PC-3 (cell line): ENCODE measurements around the gene TCERG1L. TPM values are rescaled to one million over a fixed set of nuclear protein-coding genes. Genes with fewer than 3 reads are reported as not detected.

Experiments
- ATAC-seq: fragments of 200-7000 bp; cut with Tn5 transposase; 2 replicates; pipeline ENCODE4 v1.9.1; 2020; ENCODE audit warnings: mild to moderate bottlenecking, moderate library complexity
- BruUV-seq: library from RNA; stranded (reverse); fragments of 400-500 nt; replicated peaks from 2 replicates; lab custom pipeline; 2021; lab: Mats Ljungman, UMichigan
- CTCF ChIA-PET: fragments of 300-600 bp; sonication (Branson Sonifier 250); formaldehyde crosslinking; loops from one replicate; lab custom pipeline; 2022; ENCODE audit warnings: antibody characterized with exemption; lab: Charles Lee
- POLR2A ChIA-PET: fragments of 300-600 bp; sonication (Branson Sonifier 250); formaldehyde crosslinking; loops from one replicate; lab custom pipeline; 2022; ENCODE audit warnings: antibody characterized with exemption; ENCODE audit not compliant: unreplicated experiment; lab: Charles Lee
- DNase-seq: peaks from one replicate; pipeline ENCODE4 v3.0.0-alpha.2; 2015
- H2AFZ ChIP-seq: fragments of 300-600 bp; sonication (generic); 2 replicates; pipeline ENCODE4 v1.6.0; 2016; ENCODE audit warnings: antibody characterized with exemption, low read length
- H3F3A ChIP-seq: fragments of 300-600 bp; sonication (generic); one replicate; pipeline ENCODE4 v1.6.0; 2017; ENCODE audit warnings: antibody characterized with exemption, low read length, control low read depth, mild to moderate bottlenecking; ENCODE audit not compliant: unreplicated experiment
- H3K27ac ChIP-seq: fragments of 300-600 bp; sonication (generic); 2 replicates; pipeline ENCODE4 v1.5.1; 2016; ENCODE audit warnings: mild to moderate bottlenecking, low read length
- H3K27me3 ChIP-seq: fragments of 300-600 bp; sonication (generic); 2 replicates; pipeline ENCODE4 v1.6.1; 2016; ENCODE audit warnings: low read length, mixed read lengths
- H3K36me3 ChIP-seq: fragments of 300-600 bp; sonication (generic); 2 replicates; pipeline ENCODE4 v1.6.1; 2016; ENCODE audit warnings: low read depth, mixed run types, low read length, mixed read lengths
- H3K4me1 ChIP-seq: fragments of 300-600 bp; sonication (generic); 2 replicates; pipeline ENCODE4 v1.5.1; 2016; ENCODE audit warnings: low read length; ENCODE audit not compliant: insufficient read depth
- H3K4me2 ChIP-seq: fragments of 300-600 bp; sonication (generic); 2 replicates; pipeline ENCODE4 v1.6.0; 2016; ENCODE audit warnings: low read length
- H3K4me3 ChIP-seq: fragments of 300-600 bp; sonication (generic); 2 replicates; pipeline ENCODE4 v1.5.1; 2016; ENCODE audit warnings: mild to moderate bottlenecking, low read length, mixed read lengths
- H3K79me2 ChIP-seq: fragments of 300-600 bp; sonication (generic); 2 replicates; pipeline ENCODE4 v1.6.1; 2017; ENCODE audit warnings: low read length, mixed read lengths
- H3K9ac ChIP-seq: fragments of 300-600 bp; sonication (generic); 2 replicates; pipeline ENCODE4 v1.6.0; 2016; ENCODE audit warnings: mild to moderate bottlenecking, low read length
- H3K9me2 ChIP-seq: fragments of 300-600 bp; sonication (generic); replicated peaks from 2 replicates; pipeline ENCODE4 v1.6.1; 2016; ENCODE audit warnings: mixed run types, low read length, mixed read lengths
- H3K9me3 ChIP-seq: fragments of 300-600 bp; sonication (generic); 2 replicates; pipeline ENCODE4 v1.6.1; 2016; ENCODE audit warnings: low read length, mixed read lengths
- H4K20me1 ChIP-seq: fragments of 300-600 bp; sonication (generic); 2 replicates; pipeline ENCODE4 v1.6.1; 2016; ENCODE audit warnings: low read length, mixed read lengths
- EZH2 ChIP-seq: fragments of 300-600 bp; sonication (generic); IDR thresholded peaks from one replicate; pipeline ENCODE4 v1.6.1; 2017; ENCODE audit warnings: antibody characterized with exemption, mild to moderate bottlenecking, low read length; ENCODE audit not compliant: unreplicated experiment
- EZH2phosphoT487 ChIP-seq: fragments of 300-600 bp; sonication (generic); IDR thresholded peaks from 2 replicates; pipeline ENCODE4 v1.6.1; 2018; ENCODE audit warnings: mild to moderate bottlenecking, antibody characterized with exemption, low read length, borderline replicate concordance
- intact Hi-C: fragments of 100-400 bp; cut with micrococcal nuclease; formaldehyde crosslinking; loops from 2 replicates; pipeline ENCODE4 v1.9.0; 2023
- total RNA-seq: library from RNA; depleted of rRNA; stranded (reverse); fragments of >200 nt; gene quantifications from 2 replicates; pipeline ENCODE4 v1.2.3, GENCODE V29; 2014
- TF ChIP-seq, protein P1 (sequence below): fragments of 300-600 bp; sonication (generic); conservative IDR thresholded peaks from 2 replicates; pipeline ENCODE4 v1.5.1; 2017; ENCODE audit warnings: antibody characterized with exemption, low read depth, mild to moderate bottlenecking, low read length

TCERG1L gene
- total RNA-seq, 1 experiment from 2014 or later: not detected

GRCh38 chr10:131084791-131085090, 226.8 kb downstream of the TCERG1L start:
- H3F3A ChIP-seq: no peaks in the 10 kb centered on the region
- CTCF ChIA-PET: no interaction called here
- DNase-seq (no peak), ATAC-seq (no peak)
- no peaks in the 10 kb centered on the region for H3K4me1 ChIP-seq
- POLR2A ChIA-PET: no interaction called here
- no peak overlapping the region for H3K27ac ChIP-seq
- BruUV-seq: no TSS peak
- H3K9me2 ChIP-seq: no peaks in the 10 kb centered on the region
- no peak overlapping the region for H3K9ac ChIP-seq
- intact Hi-C loops: no loop called here
- H3K36me3 ChIP-seq: no peaks in the 10 kb centered on the region
- no peak overlapping the region for H2AFZ ChIP-seq
- H3K79me2 ChIP-seq: no peaks in the 10 kb centered on the region
- no peak for TF ChIP-seq EZH2phosphoT487
- TF ChIP-seq EZH2: no peak
- TF ChIP-seq, protein P1, sequence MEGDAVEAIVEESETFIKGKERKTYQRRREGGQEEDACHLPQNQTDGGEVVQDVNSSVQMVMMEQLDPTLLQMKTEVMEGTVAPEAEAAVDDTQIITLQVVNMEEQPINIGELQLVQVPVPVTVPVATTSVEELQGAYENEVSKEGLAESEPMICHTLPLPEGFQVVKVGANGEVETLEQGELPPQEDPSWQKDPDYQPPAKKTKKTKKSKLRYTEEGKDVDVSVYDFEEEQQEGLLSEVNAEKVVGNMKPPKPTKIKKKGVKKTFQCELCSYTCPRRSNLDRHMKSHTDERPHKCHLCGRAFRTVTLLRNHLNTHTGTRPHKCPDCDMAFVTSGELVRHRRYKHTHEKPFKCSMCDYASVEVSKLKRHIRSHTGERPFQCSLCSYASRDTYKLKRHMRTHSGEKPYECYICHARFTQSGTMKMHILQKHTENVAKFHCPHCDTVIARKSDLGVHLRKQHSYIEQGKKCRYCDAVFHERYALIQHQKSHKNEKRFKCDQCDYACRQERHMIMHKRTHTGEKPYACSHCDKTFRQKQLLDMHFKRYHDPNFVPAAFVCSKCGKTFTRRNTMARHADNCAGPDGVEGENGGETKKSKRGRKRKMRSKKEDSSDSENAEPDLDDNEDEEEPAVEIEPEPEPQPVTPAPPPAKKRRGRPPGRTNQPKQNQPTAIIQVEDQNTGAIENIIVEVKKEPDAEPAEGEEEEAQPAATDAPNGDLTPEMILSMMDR: no peak
- no peak overlapping the region for H3K4me2 ChIP-seq
- no peaks in the 10 kb centered on the region for H4K20me1 ChIP-seq
- H3K4me3 ChIP-seq: no peak overlapping the region
- H3K9me3 ChIP-seq: no peaks in the 10 kb centered on the region
- no peaks in the 10 kb centered on the region for H3K27me3 ChIP-seq

- Histone ChIP-seq H3K36me3 (no peaks in the 10 kb centered on the region), H3K9me2 (no peaks in the 10 kb centered on the region), H3K79me2 (no peaks in the 10 kb centered on the region), H3K4me1 (no peaks in the 10 kb centered on the region), H3K4me2 (no peak overlapping the region), H2AFZ (no peak overlapping the region), H3K9me3 (no peaks in the 10 kb centered on the region), H3K27me3 (no peaks in the 10 kb centered on the region), H3K27ac (no peak overlapping the region), H3K9ac (no peak overlapping the region), H4K20me1 (no peaks in the 10 kb centered on the region), H3F3A (no peaks in the 10 kb centered on the region), H3K4me3 (no peak overlapping the region)
- CTCF ChIA-PET: no interaction called here
- TF ChIP-seq EZH2phosphoT487 (no peak), EZH2 (no peak)
- TF ChIP-seq, protein P1: no peak
- DNase-seq (no peak), ATAC-seq (no peak)
- POLR2A ChIA-PET: no interaction called here
- BruUV-seq: no TSS peak
- intact Hi-C loops: no loop called here
These were observed 227.4 kb downstream of the TCERG1L start for GRCh38 chr10:131083915-131084790.

DNA sequence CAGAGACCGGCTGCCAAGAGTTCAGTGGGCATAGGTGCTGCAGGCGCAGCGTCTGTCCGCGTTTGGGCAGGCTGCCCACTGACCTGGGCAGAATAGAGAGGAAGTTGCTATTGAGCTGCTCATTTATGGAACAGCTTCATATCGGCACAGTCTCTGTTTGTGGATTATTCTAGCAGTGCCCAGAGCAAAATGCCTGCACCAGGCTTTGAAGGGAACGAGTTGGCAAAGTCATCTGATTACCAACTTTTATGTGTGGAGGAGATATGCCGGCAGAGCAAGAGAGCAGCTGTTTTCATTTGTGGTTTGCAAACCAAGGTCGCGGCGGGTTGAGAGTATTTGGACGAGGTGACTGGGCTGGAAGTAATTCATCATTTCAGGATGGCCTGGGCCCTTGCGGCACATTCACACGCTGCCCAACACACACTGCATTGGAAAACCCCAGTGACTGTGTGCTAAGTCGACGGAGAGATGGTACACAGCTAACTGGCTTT, 228.5 kb downstream of the TCERG1L start:
- CTCF ChIA-PET: no interaction called here
- H3K27me3 ChIP-seq: no peaks in the 10 kb centered on the region

More for the DNA sequence above, 228.5 kb downstream of the TCERG1L start:
- Histone ChIP-seq H3K4me3 (no peak overlapping the region), H3K27ac (no peak overlapping the region), H3K79me2 (no peaks in the 10 kb centered on the region), H3F3A (no peaks in the 10 kb centered on the region), H4K20me1 (no peaks in the 10 kb centered on the region), H3K36me3 (no peaks in the 10 kb centered on the region), H3K9ac (no peak overlapping the region), H3K9me3 (no peaks in the 10 kb centered on the region), H3K9me2 (no peaks in the 10 kb centered on the region), H3K4me1 (no peaks in the 10 kb centered on the region), H2AFZ (no peak overlapping the region), H3K4me2 (no peak overlapping the region)
- TF ChIP-seq, protein P1: no peak
- TF ChIP-seq EZH2 (no peak), EZH2phosphoT487 (no peak)
- intact Hi-C loops: no loop called here
- BruUV-seq: no TSS peak
- POLR2A ChIA-PET: no interaction called here
- no peak for ATAC-seq
- DNase-seq: no peak
